ENCODE measurements around the gene CDC73.
A peak's percentile ranks its signal among the peaks of the same experiment; 100 is the strongest.
"Not testable (repeated sequence)": the region's sequence is repeated elsewhere in the genome, so short reads cannot be mapped to it uniquely, and the experiment has no call there.

CDC73 gene

GRCh38 chr1:193184776-193185175, 62.9 kb downstream of the CDC73 start:
- peak; percentile 61 for FAIRE-seq
- TF ChIP-seq CTCF (IDR thresholded peaks at IDR 0.05; ENCODE audit: insufficient read depth, missing control alignments), result no peak
- DNase-seq (ENCODE audit: insufficient read length, low spot score), result no peak

- no peak for TF ChIP-seq CTCF (IDR thresholded peaks at IDR 0.05; ENCODE audit: insufficient read depth, missing control alignments)
- DNase-seq (ENCODE audit: insufficient read length, low spot score) (no peak), FAIRE-seq (no peak)
These were observed 63.4 kb downstream of the CDC73 start for GRCh38 chr1:193185211-193185610.

GRCh38 chr1:193185901-193186731, 64.3 kb downstream of the CDC73 start, which contains the start of gene B3GALT2:
Gene B3GALT2 (minus strand): TSS chr1:193186613. CDS start chr1:193181562, 5,051 bp downstream.
- no peak for TF ChIP-seq CTCF (IDR thresholded peaks at IDR 0.05; ENCODE audit: insufficient read depth, missing control alignments)
- DNase-seq (ENCODE audit: insufficient read length, low spot score), result no peak
- FAIRE-seq, result peak; percentile 95

- DNase-seq (ENCODE audit: insufficient read length, low spot score), result no peak
- TF ChIP-seq CTCF (IDR thresholded peaks at IDR 0.05; ENCODE audit: insufficient read depth, missing control alignments), result no peak
- FAIRE-seq, result no peak
These were observed 65.3 kb downstream of the CDC73 start for GRCh38 chr1:193187114-193187513.

- DNase-seq (ENCODE audit: insufficient read length, low spot score); FAIRE-seq: not testable (repeated sequence)
These were observed 67.1 kb downstream of the CDC73 start for GRCh38 chr1:193188915-193189314.

- DNase-seq (ENCODE audit: insufficient read length, low spot score), result no peak
- peak; percentile 92 for FAIRE-seq
- no peak for TF ChIP-seq CTCF (IDR thresholded peaks at IDR 0.05; ENCODE audit: insufficient read depth, missing control alignments)
These were observed 67.7 kb downstream of the CDC73 start for GRCh38 chr1:193189442-193190095.

GRCh38 chr1:193190096-193190744, 68.4 kb downstream of the CDC73 start:
- FAIRE-seq (peak; percentile 6), DNase-seq (ENCODE audit: insufficient read length, low spot score) (no peak)
- peak; percentile 31 for TF ChIP-seq CTCF (IDR thresholded peaks at IDR 0.05; ENCODE audit: insufficient read depth, missing control alignments)

Data from D721Med (cell line).